GM12891 (cell line): Measurements from ENCODE around the gene HYPK.

Experiments used
- PAX5 ChIP-seq: IDR thresholded peaks from 2 replicates; pipeline ENCODE4 v1.6.1; 2011; ENCODE audit warnings: low read length, moderate library complexity, mild to moderate bottlenecking; ENCODE audit not compliant: insufficient read depth, severe bottlenecking
- POLR2A ChIP-seq: IDR thresholded peaks from 2 replicates; pipeline ENCODE4 v1.6.1; 2011; ENCODE audit warnings: low read depth, low read length, control low read depth
- POLR2AphosphoS5 ChIP-seq: IDR thresholded peaks from 2 replicates; pipeline ENCODE4 v1.6.1; 2011; ENCODE audit warnings: low read depth, low read length, control low read depth
- SPI1 ChIP-seq: IDR thresholded peaks from 2 replicates; pipeline ENCODE4 v1.6.1; 2011; ENCODE audit warnings: low read depth, low read length, control low read depth
- TAF1 ChIP-seq: IDR thresholded peaks from 2 replicates; pipeline ENCODE4 v1.6.1; 2011; ENCODE audit warnings: low read depth, low read length, control low read depth

DNA sequence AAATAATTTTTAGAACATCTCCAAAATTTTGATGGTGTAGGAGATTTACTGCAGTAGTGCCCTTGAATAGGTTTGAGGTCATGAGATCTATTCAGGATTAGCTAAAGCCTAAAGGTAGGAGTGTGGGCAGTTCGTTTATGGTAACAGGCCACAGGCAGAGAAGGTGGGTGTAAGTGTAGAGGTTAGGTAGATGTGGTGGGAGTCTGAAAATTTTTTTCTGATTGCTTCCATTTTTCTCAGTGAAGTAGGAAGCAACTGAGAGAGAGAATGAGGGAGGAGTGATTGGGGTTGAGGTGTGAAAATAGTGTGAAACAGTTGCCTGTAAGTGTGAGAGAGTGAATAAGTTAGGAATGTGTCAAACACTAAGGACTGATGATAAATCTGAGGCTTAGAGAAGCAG, 21.4 kb upstream of the HYPK start:
- TF ChIP-seq PAX5 (no peak), POLR2AphosphoS5 (no peak), POLR2A (no peak), SPI1 (no peak), TAF1 (no peak)
